Psoas muscle (tissue), 8 donors: ENCODE data around the gene SIAH3. TPM values are rescaled to one million over a fixed set of nuclear protein-coding genes. Genes with fewer than 3 reads are reported as not detected.

Experiments
- ATAC-seq, 4 donors: fragments of 200-7000 bp; cut with Tn5 transposase; one replicate each; pipeline ENCODE4 v1.9.1; 2020; ENCODE audit warnings: moderate library complexity in 3 of 4, mild to moderate bottlenecking in 2 of 4
- DNase-seq, 2 donors: peaks; one replicate each; pipeline ENCODE4 v3.0.0-alpha.2; 2020
- H3K27ac ChIP-seq: fragments of 200-600 bp; one replicate; pipeline ENCODE4 v1.8.0; 2022
- H3K27me3 ChIP-seq, 3 donors: fragments of 200-600 bp in 1 of 3; one replicate each; pipeline versions ENCODE4 v1.6.1 to v1.8.0; 2013 to 2022; ENCODE audit warnings: low read length in 2 of 3, mild to moderate bottlenecking in 2 of 3, moderate library complexity in 1 of 3; ENCODE audit not compliant: insufficient read depth in 3 of 3
- H3K36me3 ChIP-seq, 2 donors: fragments of 200-600 bp in 1 of 2; one replicate each; pipeline versions ENCODE4 v1.6.1 to v1.8.0; 2013 to 2022; ENCODE audit warnings: low read depth in 1 of 2, mild to moderate bottlenecking in 1 of 2, moderate library complexity in 1 of 2; ENCODE audit not compliant: insufficient read depth in 1 of 2
- H3K4me1 ChIP-seq: fragments of 200-600 bp; one replicate; pipeline ENCODE4 v1.8.0; 2022
- H3K4me3 ChIP-seq: fragments of 200-600 bp; one replicate; pipeline ENCODE4 v1.8.0; 2022; ENCODE audit warnings: mild to moderate bottlenecking
- H3K9me3 ChIP-seq: fragments of 200-600 bp; one replicate; pipeline ENCODE4 v1.8.0; 2022
- CTCF ChIP-seq: fragments of 200-600 bp; IDR thresholded peaks from one replicate; pipeline ENCODE4 v1.8.0; 2022; ENCODE audit warnings: antibody characterized with exemption
- WGBS, 3 donors: extraction: QIAGEN DNeasy Blood & Tissue Kit; methylation state at CpG; one replicate each; pipeline versions ENCODE4 v1.1.6 to v1.1.7; 2013; 5-methylcytosine and 5-hydroxymethylcytosine counted together
- intact Hi-C, 2 donors: fragments of 100-400 bp; cut with DNase I; formaldehyde crosslinking; loops; one replicate each; pipeline versions ENCODE4 v1.11.0 to v1.14.2; 2022
- long read RNA-seq, 2 donors: library from polyadenylated mRNA; unstranded; transcript quantifications; one replicate each; pipeline ENCODE4 v2.0.0, GENCODE V29; 2021
- polyA plus RNA-seq, 3 donors: library from polyadenylated mRNA; stranded (reverse); fragments of 200-250 nt; gene quantifications; one replicate each; pipeline ENCODE4 v1.2.3, GENCODE V29; 2013
- total RNA-seq, 4 donors: library from RNA; stranded (reverse); fragmentation: NEBNext Ultra II Directional in 2 of 4; extraction: Animal tissue kit (Norgen Biotek cat#: 25700) in 2 of 4; gene quantifications; one replicate each; pipeline versions ENCODE4 v1.2.1 to v1.2.4, GENCODE V29; 2021 to 2023
- donor health status: healthy with polysubstance abuse.
- donor health status: DM: no; HTN: no; CAD: no; lungs with moderate emphysema.
- donor health status: Bipolar disorder and iron deficiency.
- donor health status: healthy.
- donor health status: DM: yes; HTN: yes; CAD: no.
- donor health status: DM: no; HTN: no; CAD: no.
- donor health status: DM: no; HTN: no; CAD: no.
- donor health status: DM: yes; HTN: yes; CAD: no.

The SIAH3 gene
- total RNA-seq = under 1 TPM in 2 of 4 donors, not detected in 2; 0.02 TPM
- under 1 TPM in 1 of 3 donors, not detected in 2; 0.03 TPM for polyA plus RNA-seq
- long read RNA-seq, donor 1 = 0 reads
- long read RNA-seq, donor 2 = 0 reads

DNA sequence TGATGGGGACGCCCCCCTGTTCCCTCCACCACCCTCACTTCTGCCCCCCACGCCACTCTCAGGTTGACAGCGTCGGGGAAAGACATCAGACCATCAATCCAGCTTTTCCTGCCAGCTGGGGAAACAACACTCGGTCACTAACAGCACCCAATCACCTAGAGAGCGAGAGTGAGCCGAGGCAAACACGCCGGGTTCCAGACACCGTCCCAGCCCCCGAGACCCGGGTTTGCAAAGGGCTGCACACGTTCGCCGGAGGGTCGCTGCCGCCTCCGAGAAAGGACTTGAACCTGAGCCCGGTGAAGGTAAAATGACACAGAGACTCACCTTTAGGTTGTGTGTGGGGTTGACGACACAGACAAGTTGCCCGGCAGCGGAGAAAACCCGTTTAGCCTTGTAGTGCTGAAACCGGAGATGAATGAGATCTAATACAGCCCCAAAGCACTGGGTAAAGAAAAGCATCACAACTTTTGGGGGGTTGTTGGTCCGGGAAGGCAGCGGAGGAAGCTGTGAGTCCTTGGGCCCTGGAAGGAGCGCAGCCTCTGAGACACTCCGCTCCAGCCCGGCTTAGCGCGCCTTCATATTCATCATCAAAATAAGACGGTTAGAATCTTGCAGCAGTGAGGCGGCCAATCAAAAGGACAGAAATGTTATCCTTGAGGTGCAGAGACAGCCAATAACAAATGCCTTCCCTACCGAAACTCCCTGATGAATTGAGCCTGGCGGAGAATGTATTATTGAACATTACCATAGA lies at the start of gene SIAH3:
Gene SIAH3, minus strand, starts transcription at position 583 of the 751 bp plus-strand sequence. Its CDS starts 124 bp downstream, at position 459.
- no peaks in the 10 kb centered on the region for H3K36me3 ChIP-seq
- peaks cover 0 to 23% (median 0%) of the 10 kb centered on the region in 3 donors for H3K27me3 ChIP-seq
- no peak for DNase-seq
- H3K4me1 ChIP-seq = peaks cover 4% of the 10 kb centered on the region
- H3K4me3 ChIP-seq = peak within 1 kb of the TSS; percentile 63
- TF ChIP-seq CTCF = no peak
- intact Hi-C loops = no loop called here
- peak; percentile 21 to 67 (median 44) for ATAC-seq
- 6 to 10% (median 7%) methylated on average over 35 of the region's 35 CpGs for WGBS, 3 donors
- no peaks in the 10 kb centered on the region for H3K9me3 ChIP-seq
- no peak within 1 kb of the TSS for H3K27ac ChIP-seq

GRCh38 chr13:45899406-45899805 lies 47.9 kb upstream of the SIAH3 start:
- Histone ChIP-seq H3K36me3 (no peaks in the 10 kb centered on the region), H3K4me3 (no peak overlapping the region), H3K27ac (no peak overlapping the region), H3K9me3 (no peaks in the 10 kb centered on the region), H3K4me1 (no peaks in the 10 kb centered on the region), H3K27me3 (peaks cover 0 to 6% (median 0%) of the 10 kb centered on the region in 3 donors)
- DNase-seq = no peak
- 42 to 63% (median 49%) methylated on average over 3 of the region's 3 CpGs for WGBS, 3 donors
- no peak for ATAC-seq
- intact Hi-C loops = no loop called here
- TF ChIP-seq CTCF = no peak

DNA sequence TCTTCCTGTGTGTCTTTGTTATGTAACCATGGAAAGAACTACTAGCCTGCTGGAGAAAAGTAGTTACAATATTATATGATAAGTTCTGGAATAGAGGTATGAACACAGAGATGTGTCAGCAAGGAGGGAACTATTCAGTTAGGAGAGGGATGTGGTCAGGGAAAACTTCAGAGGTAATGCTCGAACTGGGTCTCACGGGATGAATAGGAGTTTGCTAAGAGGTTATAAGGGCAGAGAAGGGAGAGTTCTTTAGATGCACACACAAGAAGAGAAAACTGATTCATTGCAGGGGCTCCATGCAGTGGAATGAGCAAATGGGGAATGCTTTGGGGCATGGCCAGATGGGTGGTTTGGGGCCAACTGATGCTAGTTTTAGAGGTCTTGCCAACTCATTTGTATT lies 46.0 kb upstream of the SIAH3 start:
- H3K36me3 ChIP-seq = no peaks in the 10 kb centered on the region
- H3K4me3 ChIP-seq = no peak overlapping the region
- H3K27me3 ChIP-seq = peaks cover 0 to 6% (median 0%) of the 10 kb centered on the region in 3 donors
- no peak for TF ChIP-seq CTCF
- no peak overlapping the region for H3K27ac ChIP-seq
- DNase-seq (no peak), ATAC-seq (no peak)
- no peaks in the 10 kb centered on the region for H3K9me3 ChIP-seq
- WGBS, 3 donors = 89 to 95% (median 92%) methylated on average over 2 of the region's 2 CpGs
- intact Hi-C loops = no loop called here
- no peaks in the 10 kb centered on the region for H3K4me1 ChIP-seq

DNA sequence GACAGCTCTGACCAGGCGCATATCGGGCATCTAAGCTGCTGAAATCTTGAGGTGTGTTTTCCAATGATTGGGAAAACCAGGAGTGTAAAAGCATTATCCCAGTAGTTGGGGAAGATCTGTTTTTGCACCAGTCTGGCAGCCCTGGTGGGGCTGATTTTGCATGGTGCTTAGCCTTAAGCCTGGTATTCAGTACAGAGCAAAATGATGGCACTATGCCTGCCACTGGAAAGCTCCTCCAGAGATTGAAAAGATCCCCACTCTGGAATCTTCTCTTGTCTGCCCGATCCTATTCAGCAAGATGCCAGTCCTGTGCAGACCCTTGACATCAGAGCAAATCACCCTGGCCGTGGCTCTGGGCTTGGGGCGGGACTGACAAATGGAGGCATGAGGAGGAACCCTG lies 44.7 kb upstream of the SIAH3 start:
- Histone ChIP-seq H3K4me3 (no peak overlapping the region), H3K9me3 (no peaks in the 10 kb centered on the region), H3K27ac (no peak overlapping the region), H3K36me3 (no peaks in the 10 kb centered on the region), H3K4me1 (no peaks in the 10 kb centered on the region), H3K27me3 (peaks cover 0 to 6% (median 0%) of the 10 kb centered on the region in 3 donors)
- no peak for TF ChIP-seq CTCF
- DNase-seq (no peak), ATAC-seq (peak in 1 of 4 donors; percentile 45)
- WGBS, 3 donors = 31 to 49% (median 31%) methylated on average over 5 of the region's 5 CpGs
- intact Hi-C loops = no loop called here
